Small intestine (tissue), 7 donors: ENCODE results near the gene SECISBP2L. TPM values are rescaled to one million over a fixed set of nuclear protein-coding genes. Genes with fewer than 3 reads are reported as not detected.

Experiments used
- DNase-seq, 2 donors: peaks; one replicate each; pipeline versions ENCODE4 v3.0.0 to v3.0.0-alpha.2; 2013
- FAIRE-seq: peaks from 2 replicates; lab custom pipeline; 2012; peaks lifted over from hg19 to GRCh38; lab: Jason Lieb, UNC
- H3K27ac ChIP-seq, 3 donors: one replicate each; pipeline ENCODE4 v1.5.1; 2013; ENCODE audit warnings: low read length in 2 of 3, mild to moderate bottlenecking in 2 of 3, control low read depth in 1 of 3, inconsistent platforms in 1 of 3, low read depth in 1 of 3, moderate library complexity in 1 of 3
- H3K27me3 ChIP-seq, 3 donors: one replicate each; pipeline ENCODE4 v1.6.1; 2013; ENCODE audit warnings: low read length in 3 of 3, inconsistent platforms in 1 of 3; ENCODE audit not compliant: control insufficient read depth in 3 of 3, insufficient read depth in 3 of 3
- H3K36me3 ChIP-seq, 3 donors: one replicate each; pipeline ENCODE4 v1.6.1; 2013; ENCODE audit warnings: low read length in 3 of 3, inconsistent platforms in 1 of 3, low read depth in 1 of 3, mild to moderate bottlenecking in 1 of 3, moderate library complexity in 1 of 3; ENCODE audit not compliant: control insufficient read depth in 3 of 3, insufficient read depth in 2 of 3
- H3K4me1 ChIP-seq, 3 donors: one replicate each; pipeline ENCODE4 v1.6.1; 2013; ENCODE audit warnings: low read length in 2 of 3, inconsistent platforms in 1 of 3, low read depth in 1 of 3, mild to moderate bottlenecking in 1 of 3, moderate library complexity in 1 of 3; ENCODE audit not compliant: control insufficient read depth in 3 of 3, insufficient read depth in 2 of 3
- H3K4me3 ChIP-seq, 3 donors: one replicate each; pipeline ENCODE4 v1.5.1; 2013; ENCODE audit warnings: low read length in 3 of 3, control low read depth in 1 of 3, inconsistent platforms in 1 of 3, low read depth in 1 of 3, mild to moderate bottlenecking in 1 of 3, moderate library complexity in 1 of 3
- H3K9me3 ChIP-seq, 2 donors: one replicate each; pipeline ENCODE4 v1.6.1; 2013; ENCODE audit warnings: low read depth in 1 of 2, low read length in 1 of 2; ENCODE audit not compliant: control insufficient read depth in 2 of 2, insufficient read depth in 1 of 2
- WGBS, 3 donors: extraction: QIAGEN DNeasy Blood & Tissue Kit; methylation state at CpG; one replicate each; pipeline ENCODE4 v1.1.7; 2013; 5-methylcytosine and 5-hydroxymethylcytosine counted together
- polyA plus RNA-seq, 4 donors: library from polyadenylated mRNA; stranded (reverse) in 3 of 4; unstranded in 1 of 4; fragments of 200-250 nt in 3 of 4; fragments of 120-200 nt in 1 of 4; gene quantifications; one replicate each; pipeline versions ENCODE4 v1.2.1 to v1.2.3, GENCODE V29; 2013
- donor health status: healthy with polysubstance abuse.
- donor health status: control.
- donor health status: control.
- donor health status: Bipolar disorder and iron deficiency.
- donor health status: healthy.

The SECISBP2L gene
- polyA plus RNA-seq, 4 donors = 5.4 to 30.6 (median 7.5) TPM

- no peaks in the 10 kb centered on the region for H3K27me3 ChIP-seq
- H3K36me3 ChIP-seq = no peaks in the 10 kb centered on the region
- H3K9me3 ChIP-seq = no peaks in the 10 kb centered on the region
- H3K4me3 ChIP-seq = no peak overlapping the region
- DNase-seq (no peak), FAIRE-seq (no peak)
- H3K4me1 ChIP-seq = no peaks in the 10 kb centered on the region
- H3K27ac ChIP-seq = no peak overlapping the region
- 56 to 72% (median 61%) methylated on average over 6 of the region's 6 CpGs for WGBS, 3 donors
These were observed 105.7 kb downstream of the SECISBP2L start for GRCh38 chr15:48940508-48940907.

GRCh38 chr15:48939648-48940047 is 106.6 kb downstream of the SECISBP2L start:
- no peak overlapping the region for H3K4me3 ChIP-seq
- H3K9me3 ChIP-seq = no peaks in the 10 kb centered on the region
- no peaks in the 10 kb centered on the region for H3K4me1 ChIP-seq
- FAIRE-seq (no peak), DNase-seq (no peak)
- H3K36me3 ChIP-seq = no peaks in the 10 kb centered on the region
- H3K27me3 ChIP-seq = no peaks in the 10 kb centered on the region
- WGBS, 3 donors = 92 to 96% (median 95%) methylated on average over 4 of the region's 4 CpGs
- H3K27ac ChIP-seq = no peak overlapping the region

Other genes starting within 250 kb of the SECISBP2L start
- gene CEP152, start 235.4 kb downstream of the SECISBP2L start, polyA plus RNA-seq = 1 to 10 TPM; 1.1 to 5.8 (median 1.6) TPM
- gene EID1, start 168.3 kb downstream of the SECISBP2L start, polyA plus RNA-seq = 100 to 1,000 TPM in 1 of 4 donors, 10 to 100 TPM in 3; 81.3 to 133 (median 91.5) TPM
- gene SHC4, start 82.5 kb downstream of the SECISBP2L start, polyA plus RNA-seq = under 1 TPM in 2 of 4 donors, not detected in 2; 0.49 to 0.52 TPM
- 100 to 1,000 TPM in 1 of 4 donors, 10 to 100 TPM in 3; 48.2 to 100 (median 50.2) TPM for gene COPS2, start 109.2 kb upstream of the SECISBP2L start, polyA plus RNA-seq
- 10 to 100 TPM; 26.2 to 55.5 (median 33.7) TPM for gene GALK2, start 123.8 kb upstream of the SECISBP2L start, polyA plus RNA-seq